Measurements from ENCODE around the gene ADCK1.
A peak's percentile ranks its signal among the peaks of the same experiment; 100 is the strongest.
"Not testable (repeated sequence)": the region's sequence is repeated elsewhere in the genome, so short reads cannot be mapped to it uniquely, and the experiment has no call there.

The ADCK1 gene, protein sequence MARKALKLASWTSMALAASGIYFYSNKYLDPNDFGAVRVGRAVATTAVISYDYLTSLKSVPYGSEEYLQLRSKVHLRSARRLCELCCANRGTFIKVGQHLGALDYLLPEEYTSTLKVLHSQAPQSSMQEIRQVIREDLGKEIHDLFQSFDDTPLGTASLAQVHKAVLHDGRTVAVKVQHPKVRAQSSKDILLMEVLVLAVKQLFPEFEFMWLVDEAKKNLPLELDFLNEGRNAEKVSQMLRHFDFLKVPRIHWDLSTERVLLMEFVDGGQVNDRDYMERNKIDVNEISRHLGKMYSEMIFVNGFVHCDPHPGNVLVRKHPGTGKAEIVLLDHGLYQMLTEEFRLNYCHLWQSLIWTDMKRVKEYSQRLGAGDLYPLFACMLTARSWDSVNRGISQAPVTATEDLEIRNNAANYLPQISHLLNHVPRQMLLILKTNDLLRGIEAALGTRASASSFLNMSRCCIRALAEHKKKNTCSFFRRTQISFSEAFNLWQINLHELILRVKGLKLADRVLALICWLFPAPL

GRCh38 chr14:77799863-77800730 is at the start of gene ADCK1:
TSS of gene ADCK1 (plus strand) at chr14:77800109. CDS start at chr14:77818979, 18,870 bp downstream.
- peak; percentile 70 to 77 for DNase-seq (ENCODE audit: extremely low read depth in 1 of 2, low read depth in 1 of 2)

DNA sequence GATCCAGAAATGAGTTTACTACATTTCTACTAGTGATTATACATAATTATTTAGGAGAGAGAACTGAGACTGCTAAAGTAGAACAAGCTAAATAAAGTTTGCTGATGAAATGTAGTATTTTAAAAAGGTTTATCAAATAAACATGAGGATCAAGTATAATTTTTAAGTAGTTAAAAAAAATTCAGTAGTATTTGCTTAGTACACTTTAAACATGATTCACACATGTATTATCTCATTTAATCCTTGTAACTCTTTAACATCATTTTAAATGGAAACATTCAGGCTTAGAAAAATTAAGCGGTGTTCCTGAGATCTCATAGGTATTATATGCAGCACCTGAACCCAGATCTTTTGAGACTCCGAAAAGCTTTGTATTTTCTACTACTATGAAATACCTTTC is 47.6 kb upstream of the ADCK1 start:
- DNase-seq (ENCODE audit: extremely low read depth in 1 of 2, low read depth in 1 of 2): no peak

DNA sequence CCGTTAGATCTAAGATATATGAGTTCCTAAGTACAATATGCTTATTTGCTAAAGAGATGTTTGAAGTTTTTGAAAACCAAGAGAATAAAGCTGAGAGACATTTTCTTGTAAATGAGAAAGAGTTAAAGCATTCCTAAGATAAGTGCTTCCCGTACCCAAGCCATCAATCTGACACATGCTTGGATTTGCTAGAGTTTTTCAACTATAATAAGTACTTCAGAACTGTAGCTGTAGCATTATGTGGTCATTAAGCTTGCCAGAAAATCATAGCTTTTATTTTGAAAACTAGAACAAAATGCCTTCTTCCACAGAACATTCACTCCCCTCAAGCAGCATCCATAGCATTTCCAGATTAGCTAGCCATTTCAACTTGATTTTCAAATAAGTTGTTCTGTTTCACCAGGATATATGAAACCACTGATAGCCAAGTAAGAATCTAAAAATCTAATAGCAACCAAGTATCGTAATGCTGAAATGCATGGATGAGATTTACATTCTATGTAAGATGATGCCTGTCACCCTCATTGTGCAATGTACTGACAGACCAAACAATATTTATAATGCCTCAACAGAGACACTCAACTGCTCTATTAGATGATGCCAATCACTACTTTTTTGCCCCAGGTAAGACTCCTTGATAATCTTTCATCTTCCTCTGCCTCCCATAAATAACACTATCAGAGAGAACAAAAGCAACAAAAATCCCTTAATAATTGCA is 47.0 kb upstream of the ADCK1 start:
- no peak for DNase-seq (ENCODE audit: extremely low read depth in 1 of 2, low read depth in 1 of 2)

DNA sequence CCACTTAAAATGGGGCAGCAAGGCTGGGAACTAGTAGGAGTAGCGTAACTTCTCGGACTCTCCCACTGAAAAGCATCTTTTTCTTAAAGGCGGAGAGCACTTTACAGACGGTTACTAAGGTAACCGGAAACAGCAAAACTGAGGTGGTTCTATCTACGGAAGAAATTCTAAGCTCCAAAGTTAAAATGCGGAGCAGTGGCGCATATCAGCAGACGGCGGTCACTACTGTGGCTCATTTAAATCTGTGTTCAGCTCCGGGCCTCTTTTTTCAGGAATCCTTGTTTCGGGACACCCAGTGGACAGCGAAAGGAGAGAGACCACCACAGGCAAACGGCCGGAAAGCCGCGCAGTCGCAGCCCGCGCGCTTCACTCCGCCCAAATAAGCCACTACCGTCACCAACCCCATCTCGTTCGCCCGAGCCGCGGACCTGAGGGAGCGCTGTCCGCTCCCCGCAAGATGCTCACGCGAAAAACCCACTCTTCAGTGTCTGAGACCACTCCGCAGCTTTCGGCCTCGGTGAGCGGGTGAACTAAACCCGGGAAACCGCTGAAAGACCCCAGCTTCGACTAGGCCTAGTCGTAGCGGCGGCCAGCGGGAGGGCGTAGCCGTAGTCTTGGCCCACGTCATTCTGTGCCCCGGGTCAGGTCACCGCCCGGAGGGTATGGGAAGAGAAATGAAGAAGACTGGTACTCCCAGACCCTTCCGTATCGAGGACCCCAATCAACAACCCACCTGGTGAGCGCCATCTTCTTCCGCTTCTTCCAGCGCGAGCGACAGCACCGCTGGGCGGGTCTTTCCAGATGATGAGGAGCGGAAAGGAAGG is 39.3 kb upstream of the ADCK1 start, which contains the start of gene SNW1:
SNW1 (minus strand) TSS at position 776 of the 824 bp plus-strand sequence; CDS start at position 747, 29 bp downstream.
- DNase-seq (ENCODE audit: extremely low read depth in 1 of 2, low read depth in 1 of 2): peak; percentile 77 to 89

- DNase-seq (ENCODE audit: extremely low read depth in 1 of 2, low read depth in 1 of 2): no peak
Observed at GRCh38 chr14:77761205-77761931, 38.5 kb upstream of the ADCK1 start.

DNA sequence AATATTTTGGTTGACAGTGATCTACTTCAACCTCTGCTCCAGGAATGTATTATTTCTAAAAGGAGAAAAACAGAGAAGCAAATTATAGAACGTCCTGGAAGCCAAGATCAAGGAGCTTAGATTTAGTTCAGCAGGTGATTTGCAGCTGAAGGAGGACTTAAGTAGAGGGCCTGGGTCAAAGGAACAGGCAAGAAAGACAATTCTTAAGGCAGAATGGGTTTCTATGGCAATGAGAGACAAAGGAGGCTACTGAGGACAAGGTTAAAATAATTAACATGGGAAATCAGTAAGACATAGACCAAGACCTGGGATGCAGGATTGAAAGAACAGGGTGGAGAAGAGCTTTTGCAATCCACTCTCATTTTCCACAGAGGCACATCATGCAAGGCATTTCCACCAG is 36.6 kb upstream of the ADCK1 start:
- DNase-seq (ENCODE audit: extremely low read depth in 1 of 2, low read depth in 1 of 2): no peak

DNA sequence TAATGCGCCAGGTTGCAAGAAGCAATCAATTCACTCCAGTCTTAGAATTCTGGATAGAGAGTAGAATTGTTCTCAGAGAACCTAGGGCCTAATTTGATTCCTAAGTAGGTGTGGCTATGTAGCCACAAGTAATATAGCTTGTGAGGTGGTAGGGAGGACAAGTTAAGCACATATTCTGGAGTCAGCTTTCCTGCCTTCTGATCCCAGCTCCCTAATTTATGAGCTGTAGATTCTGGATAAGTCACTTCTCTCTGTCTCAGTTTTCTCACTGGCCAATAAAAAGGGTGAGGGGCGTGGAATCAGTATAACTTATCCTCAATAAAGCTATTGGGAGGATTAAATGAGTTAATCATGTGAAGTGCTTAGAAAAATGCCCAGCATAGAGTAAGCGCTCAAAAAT is 35.9 kb upstream of the ADCK1 start:
- no peak for DNase-seq (ENCODE audit: extremely low read depth in 1 of 2, low read depth in 1 of 2)

GRCh38 chr14:77768442-77769069 is 31.4 kb upstream of the ADCK1 start:
- DNase-seq (ENCODE audit: extremely low read depth in 1 of 2, low read depth in 1 of 2): not testable (repeated sequence)

- DNase-seq (ENCODE audit: extremely low read depth in 1 of 2, low read depth in 1 of 2): not testable (repeated sequence)
Observed at GRCh38 chr14:77773966-77774365, 25.9 kb upstream of the ADCK1 start.

GRCh38 chr14:77782202-77782601 is 17.7 kb upstream of the ADCK1 start:
- no peak for DNase-seq (ENCODE audit: extremely low read depth in 1 of 2, low read depth in 1 of 2)

DNA sequence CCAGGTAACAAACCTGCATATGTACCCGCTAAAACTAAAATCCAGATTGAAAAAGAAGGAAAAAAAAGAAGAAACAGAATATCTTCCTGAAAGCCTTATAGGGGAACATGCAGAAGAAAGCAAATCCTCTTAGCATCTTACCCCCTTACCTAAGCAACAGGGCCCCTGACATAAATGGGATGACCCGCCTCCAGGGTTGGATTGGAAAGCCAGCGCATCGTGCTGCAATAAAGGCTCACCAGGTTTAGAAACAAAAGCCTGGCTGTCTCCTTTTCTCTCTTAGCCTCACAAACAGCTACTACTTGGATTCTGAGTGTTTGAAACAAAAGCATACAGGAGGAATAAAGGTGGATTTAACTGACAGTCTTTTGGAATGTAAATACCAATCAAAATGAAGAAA is 13.8 kb upstream of the ADCK1 start:
- DNase-seq (ENCODE audit: extremely low read depth in 1 of 2, low read depth in 1 of 2): no peak

DNA sequence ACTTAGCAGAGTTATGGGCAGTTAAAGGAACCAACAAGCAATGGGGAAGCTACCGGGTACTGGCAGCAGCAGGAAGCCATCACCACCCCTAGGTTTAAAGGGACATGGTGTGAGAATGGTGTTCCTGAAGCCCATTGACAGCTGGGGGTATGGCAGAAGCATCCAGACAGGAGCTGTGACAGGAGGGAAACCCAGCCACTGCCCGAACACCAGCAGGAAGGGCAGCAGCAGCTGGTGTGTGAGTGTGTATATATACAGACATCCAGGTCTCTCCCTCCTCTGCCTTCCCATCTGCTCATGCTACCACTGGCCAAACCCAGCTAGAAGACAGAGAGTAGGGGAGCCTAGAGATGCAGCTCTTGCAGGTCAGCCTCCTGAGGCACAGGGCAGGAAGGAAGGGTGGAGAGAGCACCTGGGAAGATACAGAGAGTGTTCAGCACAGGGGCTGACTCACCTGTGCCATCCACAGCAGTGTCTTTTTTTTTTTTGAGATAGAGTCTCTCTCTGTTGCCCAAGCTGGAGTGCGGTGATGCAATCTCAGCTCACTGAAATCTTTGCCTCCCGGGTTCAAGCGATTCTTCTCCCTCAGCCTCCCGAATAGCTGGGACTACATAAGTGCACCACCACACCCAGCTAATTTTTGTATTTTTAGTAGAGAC is 9.2 kb upstream of the ADCK1 start:
- no peak for DNase-seq (ENCODE audit: extremely low read depth in 1 of 2, low read depth in 1 of 2)

GRCh38 chr14:77791225-77791600 is 8.7 kb upstream of the ADCK1 start:
- no peak for DNase-seq (ENCODE audit: extremely low read depth in 1 of 2, low read depth in 1 of 2)

- not testable (repeated sequence) for DNase-seq (ENCODE audit: extremely low read depth in 1 of 2, low read depth in 1 of 2)
Observed at GRCh38 chr14:77793255-77793654, 6.7 kb upstream of the ADCK1 start.

DNA sequence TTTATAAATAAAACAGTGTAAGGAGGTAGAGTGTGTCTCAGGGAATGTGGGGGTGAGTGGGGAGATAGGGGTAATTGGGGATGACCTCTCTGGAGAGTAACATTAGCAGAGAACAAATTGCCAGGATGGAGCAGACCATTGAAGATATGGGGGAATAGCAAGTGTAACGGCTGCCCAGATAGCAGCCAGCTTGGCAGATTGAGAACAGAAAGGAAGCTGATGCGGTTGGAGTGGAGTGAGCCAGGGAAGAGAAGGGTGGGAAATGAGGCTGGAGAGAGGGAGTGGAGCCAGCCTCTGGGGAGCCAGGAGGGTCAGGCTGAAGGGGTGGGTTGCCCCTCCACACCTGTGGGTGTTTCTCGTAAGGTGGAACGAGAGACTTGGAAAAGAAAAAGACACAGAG is 5.6 kb upstream of the ADCK1 start:
- no peak for DNase-seq (ENCODE audit: extremely low read depth in 1 of 2, low read depth in 1 of 2)

- DNase-seq (ENCODE audit: extremely low read depth in 1 of 2, low read depth in 1 of 2): not testable (repeated sequence)
Observed at GRCh38 chr14:77799456-77799855, 453 bp upstream of the ADCK1 start.

DNA sequence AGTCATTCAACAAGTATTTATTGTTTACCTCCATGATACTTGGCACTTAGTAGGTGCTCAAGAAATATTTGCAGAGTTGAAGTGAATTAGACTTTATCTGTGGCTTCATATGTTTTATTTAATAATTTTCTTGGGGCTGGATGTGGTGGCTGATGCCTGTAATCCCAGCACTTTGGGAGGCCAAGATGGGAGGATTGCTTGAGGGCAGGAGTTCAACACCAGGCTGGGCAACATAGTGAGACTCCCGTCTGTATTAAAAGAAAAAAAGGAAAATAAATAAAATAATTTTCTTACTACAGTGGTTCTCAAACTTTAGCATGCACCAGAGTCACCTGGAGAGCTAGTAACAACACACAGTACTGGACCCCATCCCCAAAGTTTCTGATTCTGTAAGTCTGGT is 905 bp downstream of the ADCK1 start:
- no peak for DNase-seq (ENCODE audit: extremely low read depth in 1 of 2, low read depth in 1 of 2)

GRCh38 chr14:77804592-77804991 is 4.7 kb downstream of the ADCK1 start:
- DNase-seq (ENCODE audit: extremely low read depth in 1 of 2, low read depth in 1 of 2): peak in 1 of 2 donors; percentile 28
